CD14-positive monocyte (primary cell): Measurements from ENCODE around the gene NDUFB10. TPM values are rescaled to one million over a fixed set of nuclear protein-coding genes. Genes with fewer than 3 reads are reported as not detected.

Experiments
- DNase-seq, 3 donors: peaks; one replicate each; pipeline ENCODE4 v3.0.0-alpha.2; 2011 to 2022
- H2AFZ ChIP-seq: 2 replicates; pipeline ENCODE4 v1.6.0; 2012; ENCODE audit warnings: mild to moderate bottlenecking, low read depth, low read length, inconsistent platforms; ENCODE audit not compliant: insufficient read depth, poor library complexity, severe bottlenecking
- H3K27ac ChIP-seq, 2 donors: 1 replicate in 1 of 2; 2 replicates in 1 of 2; pipeline ENCODE4 v1.5.1; 2012 to 2013; ENCODE audit warnings: low read length in 2 of 2, control low read depth in 1 of 2, inconsistent platforms in 1 of 2, low read depth in 1 of 2, mild to moderate bottlenecking in 1 of 2
- H3K27me3 ChIP-seq, 2 donors: one replicate each; pipeline versions ENCODE4 v1.6.0 to v1.6.1; 2011 to 2013; ENCODE audit warnings: low read length in 2 of 2; ENCODE audit not compliant: control insufficient read depth in 2 of 2, insufficient read depth in 2 of 2
- H3K36me3 ChIP-seq, 2 donors: replicated peaks in 1 of 2; 1 replicate in 1 of 2; 2 replicates in 1 of 2; pipeline versions ENCODE4 v1.5.1 to v1.6.1; 2012 to 2013; ENCODE audit warnings: low read length in 2 of 2, control low read depth in 1 of 2, inconsistent platforms in 1 of 2, mild to moderate bottlenecking in 1 of 2; ENCODE audit not compliant: insufficient read depth in 2 of 2, control insufficient read depth in 1 of 2
- H3K4me1 ChIP-seq, 2 donors: 1 replicate in 1 of 2; 2 replicates in 1 of 2; pipeline versions ENCODE4 v1.5.1 to v1.6.1; 2012 to 2013; ENCODE audit warnings: low read length in 2 of 2, control low read depth in 1 of 2, inconsistent platforms in 1 of 2, mild to moderate bottlenecking in 1 of 2, moderate library complexity in 1 of 2; ENCODE audit not compliant: insufficient read depth in 2 of 2, control insufficient read depth in 1 of 2
- H3K4me2 ChIP-seq: replicated peaks from 2 replicates; pipeline ENCODE3; 2012; ENCODE audit warnings: low read length, moderate library complexity, mild to moderate bottlenecking; ENCODE audit not compliant: poor library complexity, severe bottlenecking; ENCODE audit errors: extremely low read depth
- H3K4me3 ChIP-seq, 3 experiments: fragments of 200-600 bp in 1 of 3; sonication (generic) in 1 of 3; replicated peaks in 1 of 3; 1 replicate in 2 of 3; 2 replicates in 1 of 3; pipeline ENCODE4 v1.5.1; 2011 to 2013; ENCODE audit warnings: low read length in 3 of 3, mild to moderate bottlenecking in 3 of 3, control low read depth in 2 of 3, low read depth in 2 of 3, inconsistent platforms in 1 of 3, moderate library complexity in 1 of 3
- H3K79me2 ChIP-seq: 2 replicates; pipeline ENCODE4 v1.6.0; 2012; ENCODE audit warnings: mild to moderate bottlenecking, control low read depth, inconsistent platforms, low read length, moderate library complexity; ENCODE audit not compliant: insufficient read depth
- H3K9ac ChIP-seq: 2 replicates; pipeline ENCODE4 v1.6.0; 2017; ENCODE audit warnings: low read length, mild to moderate bottlenecking; ENCODE audit not compliant: insufficient read depth, poor library complexity, severe bottlenecking
- H3K9me3 ChIP-seq, 2 donors: replicated peaks in 1 of 2; 1 replicate in 1 of 2; 2 replicates in 1 of 2; pipeline versions ENCODE4 v1.5.1 to v1.6.1; 2012 to 2013; ENCODE audit warnings: low read length in 2 of 2, control low read depth in 1 of 2; ENCODE audit not compliant: control insufficient read depth in 1 of 2, insufficient read depth in 1 of 2
- H4K20me1 ChIP-seq: 2 replicates; pipeline ENCODE4 v1.6.0; 2012; ENCODE audit warnings: mild to moderate bottlenecking, low read length, control low read depth, moderate library complexity; ENCODE audit not compliant: insufficient read depth
- H3K27ac Mint-ChIP-seq, 7 donors: one replicate each; pipeline ENCODE4 v1.8.0; 2020; ENCODE audit warnings: mild to moderate bottlenecking in 7 of 7, mixed read lengths in 7 of 7, moderate library complexity in 6 of 7, inconsistent platforms in 2 of 7
- H3K27me3 Mint-ChIP-seq, 3 donors: one replicate each; pipeline ENCODE4 v1.8.0; 2021 to 2022; ENCODE audit warnings: low read depth in 3 of 3, mild to moderate bottlenecking in 3 of 3, mixed read lengths in 3 of 3, moderate library complexity in 3 of 3, inconsistent platforms in 1 of 3
- H3K36me3 Mint-ChIP-seq, 2 donors: one replicate each; pipeline ENCODE4 v1.8.0; 2020; ENCODE audit warnings: mixed read lengths in 2 of 2, inconsistent platforms in 1 of 2, mild to moderate bottlenecking in 1 of 2
- H3K4me1 Mint-ChIP-seq: one replicate; pipeline ENCODE4 v1.8.0; 2020; ENCODE audit warnings: mild to moderate bottlenecking, mixed read lengths
- H3K4me3 Mint-ChIP-seq, 2 donors: one replicate each; pipeline ENCODE4 v1.8.0; 2020; ENCODE audit warnings: mild to moderate bottlenecking in 2 of 2, mixed read lengths in 2 of 2, moderate library complexity in 1 of 2
- H3K9me3 Mint-ChIP-seq, 7 donors: one replicate each; pipeline ENCODE4 v1.8.0; 2020 to 2022; ENCODE audit warnings: mixed read lengths in 7 of 7, mild to moderate bottlenecking in 6 of 7, moderate library complexity in 6 of 7, inconsistent platforms in 2 of 7
- WGBS: methylation state at CpG from one replicate; pipeline ENCODE4 v1.1.5; 2013; ENCODE audit warnings: missing lambda C conversion rate; ENCODE audit not compliant: insufficient coverage; 5-methylcytosine and 5-hydroxymethylcytosine counted together
- intact Hi-C, 2 donors: fragments of 100-400 bp; cut with micrococcal nuclease; formaldehyde crosslinking; loops; one replicate each; pipeline versions ENCODE4 v1.15.0 to v1.15.1; 2023
- polyA plus RNA-seq, 3 donors: library from polyadenylated mRNA; depleted of rRNA in 1 of 3; unstranded in 2 of 3; stranded (reverse) in 1 of 3; fragments of 300-500 nt in 2 of 3; fragments of >200 nt in 1 of 3; fragmentation: Illumina TruSeq in 2 of 3; gene quantifications; 1 replicate in 2 of 3; 2 replicates in 1 of 3; pipeline ENCODE4 v1.2.3, GENCODE V29; 2012 to 2021
- TF ChIP-seq, protein P1 (sequence below): fragments of 200-600 bp; IDR thresholded peaks from one replicate; pipeline ENCODE4 v1.8.0; 2022; ENCODE audit warnings: antibody characterized with exemption, mild to moderate bottlenecking

Gene NDUFB10
- polyA plus RNA-seq, 3 donors = 121 to 215 (median 186) TPM

DNA sequence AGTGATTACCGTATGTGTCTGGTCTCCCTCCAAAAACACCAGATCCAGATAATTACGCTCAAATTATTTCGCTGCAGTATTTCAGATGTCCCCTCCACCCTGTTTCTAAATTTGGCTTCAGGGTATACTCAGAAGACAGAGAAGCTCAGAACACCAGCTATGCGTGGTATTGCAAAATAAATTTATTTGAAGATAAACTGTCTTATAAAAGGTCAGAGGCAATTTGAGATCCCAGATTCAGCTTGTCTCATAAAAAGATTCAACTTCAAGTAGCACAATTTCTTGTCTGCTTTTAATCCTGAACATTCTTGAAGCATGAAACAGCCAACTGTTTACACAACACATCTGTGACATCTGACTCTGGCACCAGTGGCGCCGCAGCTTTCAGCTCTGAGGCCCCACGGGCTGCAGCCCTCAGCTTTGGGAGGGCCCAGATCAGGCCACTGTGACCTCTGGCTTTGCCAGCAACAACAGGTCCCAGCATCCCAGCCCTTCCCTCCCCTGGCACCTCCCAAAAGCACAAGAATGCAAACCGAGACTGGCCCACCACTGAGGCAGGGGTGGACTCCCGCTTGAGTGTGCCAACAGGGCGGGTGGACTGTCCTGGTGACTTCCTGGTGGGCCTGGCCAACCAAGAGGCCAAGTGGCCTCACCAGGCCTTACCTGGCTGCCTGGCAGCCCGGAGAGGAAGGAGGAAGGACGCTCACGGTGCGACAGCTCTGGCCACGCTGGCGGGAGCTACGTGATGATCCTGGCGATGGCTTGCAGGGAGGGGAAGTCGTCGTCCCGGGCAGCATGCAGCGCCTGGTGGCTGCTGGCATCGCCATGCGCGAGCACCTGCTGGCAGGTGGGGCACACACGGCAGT, 38.4 kb downstream of the NDUFB10 start:
- H3K27ac Mint-ChIP-seq = no peak overlapping the region
- H3K9me3 Mint-ChIP-seq = peaks cover 0 to 3% (median 0%) of the 10 kb centered on the region in 7 donors

DNA sequence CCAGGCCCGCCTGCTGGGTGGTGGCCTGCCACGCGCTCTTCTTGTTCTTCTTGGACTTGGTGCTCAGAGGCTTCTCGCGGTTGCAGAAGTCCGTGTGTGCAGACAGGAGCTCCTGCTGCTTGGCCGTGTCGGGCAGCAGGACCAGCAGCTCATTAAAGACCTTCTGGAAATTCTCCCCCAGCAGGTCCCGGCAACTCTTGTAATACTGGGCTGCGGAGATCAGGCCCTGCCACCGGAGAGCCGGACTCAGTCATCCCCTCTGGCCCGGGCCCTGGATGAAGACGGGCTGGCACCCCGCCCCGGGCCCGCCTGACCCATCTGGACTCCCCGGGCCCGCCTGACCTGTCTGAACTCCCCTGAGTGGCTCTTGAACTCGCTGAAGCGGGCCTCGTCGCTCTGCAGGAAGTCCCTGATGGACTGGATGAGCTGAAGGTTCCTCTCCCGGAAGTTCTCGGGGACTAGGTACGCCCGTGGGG, 39.1 kb downstream of the NDUFB10 start:
- Mint-ChIP-seq H3K27me3 (peaks cover 0 to 4% (median 0%) of the 10 kb centered on the region in 3 donors), H3K4me3 (no peak overlapping the region), H3K27ac (no peak overlapping the region), H3K4me1 (peaks cover 1% of the 10 kb centered on the region), H3K9me3 (peaks cover 0 to 1% (median 0%) of the 10 kb centered on the region in 7 donors), H3K36me3 (peaks cover 47 to 59% of the 10 kb centered on the region in 2 donors)
- TF ChIP-seq, protein P1, sequence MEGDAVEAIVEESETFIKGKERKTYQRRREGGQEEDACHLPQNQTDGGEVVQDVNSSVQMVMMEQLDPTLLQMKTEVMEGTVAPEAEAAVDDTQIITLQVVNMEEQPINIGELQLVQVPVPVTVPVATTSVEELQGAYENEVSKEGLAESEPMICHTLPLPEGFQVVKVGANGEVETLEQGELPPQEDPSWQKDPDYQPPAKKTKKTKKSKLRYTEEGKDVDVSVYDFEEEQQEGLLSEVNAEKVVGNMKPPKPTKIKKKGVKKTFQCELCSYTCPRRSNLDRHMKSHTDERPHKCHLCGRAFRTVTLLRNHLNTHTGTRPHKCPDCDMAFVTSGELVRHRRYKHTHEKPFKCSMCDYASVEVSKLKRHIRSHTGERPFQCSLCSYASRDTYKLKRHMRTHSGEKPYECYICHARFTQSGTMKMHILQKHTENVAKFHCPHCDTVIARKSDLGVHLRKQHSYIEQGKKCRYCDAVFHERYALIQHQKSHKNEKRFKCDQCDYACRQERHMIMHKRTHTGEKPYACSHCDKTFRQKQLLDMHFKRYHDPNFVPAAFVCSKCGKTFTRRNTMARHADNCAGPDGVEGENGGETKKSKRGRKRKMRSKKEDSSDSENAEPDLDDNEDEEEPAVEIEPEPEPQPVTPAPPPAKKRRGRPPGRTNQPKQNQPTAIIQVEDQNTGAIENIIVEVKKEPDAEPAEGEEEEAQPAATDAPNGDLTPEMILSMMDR = no peak
- H3K4me1 ChIP-seq = no peaks in the 10 kb centered on the region
- H3K9ac ChIP-seq = no peak overlapping the region
- intact Hi-C loops = no loop called here
- 96% methylated on average over 24 of the region's 27 CpGs for WGBS
- H3K27ac ChIP-seq = no peak overlapping the region
- H3K4me3 ChIP-seq = no peak overlapping the region
- H3K36me3 ChIP-seq = peaks cover 52 to 67% of the 10 kb centered on the region in 2 donors
- no peak overlapping the region for H2AFZ ChIP-seq
- no peak for DNase-seq
- H4K20me1 ChIP-seq = peaks cover 14% of the 10 kb centered on the region
- no peaks in the 10 kb centered on the region for H3K27me3 ChIP-seq
- no peaks in the 10 kb centered on the region for H3K9me3 ChIP-seq
- no peak overlapping the region for H3K4me2 ChIP-seq
- peaks cover 2% of the 10 kb centered on the region for H3K79me2 ChIP-seq

More for the DNA sequence above, 38.4 kb downstream of the NDUFB10 start:
- Mint-ChIP-seq H3K27me3 (peaks cover 0 to 9% (median 6%) of the 10 kb centered on the region in 3 donors), H3K4me3 (no peak overlapping the region), H3K4me1 (peaks cover 1% of the 10 kb centered on the region), H3K36me3 (peaks cover 47 to 57% of the 10 kb centered on the region in 2 donors)
- Histone ChIP-seq H4K20me1 (peaks cover 7% of the 10 kb centered on the region), H3K27ac (no peak overlapping the region), H3K27me3 (no peaks in the 10 kb centered on the region), H3K4me1 (no peaks in the 10 kb centered on the region), H3K9ac (no peak overlapping the region), H3K79me2 (no peaks in the 10 kb centered on the region), H3K9me3 (peaks cover 0 to 4% of the 10 kb centered on the region in 2 donors), H3K4me2 (no peak overlapping the region), H2AFZ (no peak overlapping the region), H3K36me3 (peaks cover 46 to 60% of the 10 kb centered on the region in 2 donors), H3K4me3 (no peak overlapping the region)
- no peak for DNase-seq
- WGBS = 89% methylated on average over 22 of the region's 26 CpGs
- intact Hi-C loops = no loop called here
- TF ChIP-seq, protein P1 = no peak
